SH-SY5Y (cell line): ENCODE measurements around the gene CIPC.

Source experiments
- GATA2 ChIP-seq: IDR thresholded peaks from 2 replicates; pipeline ENCODE4 v1.6.1; 2011; ENCODE audit warnings: mild to moderate bottlenecking, low read depth, low read length
- GATA3 ChIP-seq: IDR thresholded peaks from 2 replicates; pipeline ENCODE4 v1.6.1; 2011; ENCODE audit warnings: low read depth, mild to moderate bottlenecking, low read length, moderate library complexity

DNA sequence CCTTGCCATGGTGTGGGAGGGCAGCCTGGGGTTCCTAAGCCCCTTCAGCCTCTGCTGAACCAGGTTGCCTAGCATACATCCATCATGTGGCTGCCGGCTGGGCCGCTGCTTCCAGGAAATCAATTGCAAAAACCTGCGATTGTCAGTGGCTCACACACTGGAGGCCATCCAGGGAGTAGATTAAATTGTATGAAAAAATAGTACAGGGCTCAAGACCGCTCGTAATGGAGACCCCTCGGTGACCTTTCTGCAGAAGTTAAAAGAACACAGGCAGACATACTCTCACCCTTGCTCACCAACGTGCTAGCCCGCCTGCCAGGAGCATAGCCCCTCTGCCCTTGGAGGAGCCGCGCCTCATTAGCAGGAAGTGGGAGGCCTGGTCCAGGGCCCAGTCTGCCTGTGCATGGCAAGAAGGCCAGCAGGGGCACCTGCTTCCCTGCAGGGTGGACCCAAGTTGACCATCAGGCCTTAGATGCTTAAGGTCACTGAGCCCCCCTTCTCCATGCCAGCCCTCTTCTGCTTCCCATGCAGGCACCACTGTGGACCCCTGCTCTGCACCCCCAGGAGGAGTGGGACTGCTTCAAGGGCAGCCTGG lies 31.4 kb upstream of the CIPC start:
- TF ChIP-seq GATA2 (no peak), GATA3 (no peak)
